ENCODE results near the gene CLOCK.

The CLOCK gene

DNA sequence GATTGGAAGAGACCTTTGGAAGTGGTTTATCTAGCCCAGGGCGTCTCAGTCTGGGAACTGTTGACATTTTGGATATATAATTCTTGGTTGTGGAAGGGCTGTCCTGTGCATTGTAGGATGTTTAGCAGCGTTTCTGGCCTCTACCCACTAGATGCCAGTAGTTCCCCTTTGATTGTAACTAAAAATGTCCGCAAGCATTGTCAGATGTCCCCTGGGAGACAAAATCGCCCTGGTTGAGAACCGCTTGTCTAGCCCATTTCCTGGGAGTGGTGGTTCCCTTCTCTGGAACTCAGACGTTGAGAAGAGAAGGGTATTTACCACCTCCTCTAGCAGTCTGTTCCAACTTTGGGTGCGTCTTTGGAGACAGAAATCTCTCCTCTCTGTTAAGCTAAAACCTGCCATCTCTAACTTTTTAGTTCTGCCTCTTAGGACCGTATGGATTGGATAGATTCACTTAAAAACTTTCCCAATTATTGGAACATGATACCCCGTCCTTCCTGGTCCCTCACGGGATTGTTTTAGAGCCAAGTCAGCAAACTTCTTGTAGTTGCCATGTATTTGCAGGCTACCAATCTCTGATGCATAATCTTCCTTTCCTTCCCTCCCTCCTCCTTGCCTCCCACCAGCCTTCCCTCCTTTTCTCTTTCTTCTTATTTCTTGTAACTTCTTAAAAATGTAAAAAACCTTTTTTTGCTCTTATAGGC, 137.1 kb downstream of the CLOCK start:
- DNase-seq: no peak

DNA sequence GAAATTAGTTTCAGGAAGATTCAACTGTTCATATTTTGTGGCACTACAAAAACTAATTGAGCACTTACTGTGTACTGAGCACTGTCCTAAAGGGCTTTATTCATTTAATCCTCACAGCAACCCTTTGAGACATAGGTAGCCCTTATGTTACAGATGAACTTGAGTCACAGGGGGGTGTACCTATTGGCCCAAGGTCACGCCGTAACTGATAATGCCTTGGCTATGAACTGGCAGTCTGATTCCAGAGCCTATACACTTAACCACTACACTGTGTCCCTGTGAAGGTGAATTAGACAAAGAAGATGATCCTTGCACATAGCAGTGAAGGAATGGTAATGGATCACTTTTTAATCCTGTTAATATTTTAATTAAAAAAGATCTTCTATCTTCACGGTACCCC, 138.9 kb downstream of the CLOCK start:
- DNase-seq: no peak

DNA sequence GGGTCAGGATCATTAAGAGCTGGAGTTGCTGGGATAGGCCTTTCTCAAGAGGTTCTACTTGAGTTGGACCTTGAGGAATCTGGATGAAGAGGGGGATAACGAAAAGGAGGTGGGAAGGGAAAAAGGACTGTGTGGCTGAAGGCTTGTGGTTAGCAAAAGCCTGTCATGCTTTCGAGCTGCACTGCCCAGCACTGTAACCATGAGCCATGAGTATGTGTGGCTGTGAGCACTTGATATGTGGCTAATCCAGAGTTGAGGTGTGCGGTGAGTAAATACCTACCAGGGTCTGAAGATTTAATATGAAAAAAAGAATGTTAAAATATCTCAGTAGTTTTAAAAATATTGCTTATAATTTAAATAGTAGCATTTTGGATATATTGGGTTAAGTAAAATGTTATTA, 139.6 kb downstream of the CLOCK start:
- DNase-seq: no peak

DNA sequence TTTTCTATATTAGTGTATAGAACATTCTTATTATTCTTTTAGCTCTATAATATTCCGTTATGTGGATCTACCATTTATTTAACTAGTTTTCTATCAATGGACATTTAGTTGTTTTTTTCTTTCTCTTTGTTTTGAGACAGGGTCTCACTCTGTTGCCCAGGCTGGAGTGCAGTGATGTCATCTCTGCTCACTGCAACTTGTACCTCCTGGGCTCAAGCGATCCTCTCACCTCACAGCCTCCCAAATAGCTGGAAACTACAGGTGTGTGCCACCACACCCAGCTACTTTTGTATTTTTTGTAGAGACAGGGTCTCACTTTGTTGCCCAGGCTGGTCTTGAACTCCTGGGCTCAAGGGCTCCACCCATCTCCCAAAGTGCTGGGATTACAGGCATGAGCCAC, 140.2 kb downstream of the CLOCK start:
- DNase-seq: no peak

GRCh38 chr4:55405073-55405472, 141.6 kb downstream of the CLOCK start:
- no peak for DNase-seq

DNA sequence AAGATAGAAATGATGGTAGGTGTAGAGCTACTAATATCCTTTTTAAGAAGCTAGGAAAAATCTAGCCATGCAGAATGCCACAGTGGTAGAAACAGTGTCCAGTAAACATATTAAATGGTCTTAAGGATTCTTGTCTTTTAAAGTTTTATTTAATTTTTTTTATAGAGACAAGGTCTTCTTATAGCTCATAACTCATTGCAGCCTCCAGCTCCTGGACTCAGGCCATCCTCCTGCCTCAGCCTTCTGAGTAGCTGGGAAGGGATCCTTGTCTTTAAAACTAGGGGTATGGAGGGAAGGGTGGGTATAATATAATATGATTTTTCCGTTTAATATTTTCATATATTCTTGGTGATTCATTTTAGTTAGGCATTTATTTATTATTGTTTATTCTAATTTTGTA, 147.1 kb downstream of the CLOCK start:
- no peak for DNase-seq

- DNase-seq: peak; percentile 30
These were observed 147.7 kb downstream of the CLOCK start for GRCh38 chr4:55398966-55399365.

GRCh38 chr4:55398461-55398860, 148.2 kb downstream of the CLOCK start:
- no peak for DNase-seq

- DNase-seq: peak; percentile 14
These were observed 149.0 kb downstream of the CLOCK start for GRCh38 chr4:55397520-55398321.

GRCh38 chr4:55397126-55397436, 149.6 kb downstream of the CLOCK start:
- peak; percentile 38 for DNase-seq

- peak; percentile 59 for DNase-seq
These were observed 150.2 kb downstream of the CLOCK start for GRCh38 chr4:55396308-55397125.

DNA sequence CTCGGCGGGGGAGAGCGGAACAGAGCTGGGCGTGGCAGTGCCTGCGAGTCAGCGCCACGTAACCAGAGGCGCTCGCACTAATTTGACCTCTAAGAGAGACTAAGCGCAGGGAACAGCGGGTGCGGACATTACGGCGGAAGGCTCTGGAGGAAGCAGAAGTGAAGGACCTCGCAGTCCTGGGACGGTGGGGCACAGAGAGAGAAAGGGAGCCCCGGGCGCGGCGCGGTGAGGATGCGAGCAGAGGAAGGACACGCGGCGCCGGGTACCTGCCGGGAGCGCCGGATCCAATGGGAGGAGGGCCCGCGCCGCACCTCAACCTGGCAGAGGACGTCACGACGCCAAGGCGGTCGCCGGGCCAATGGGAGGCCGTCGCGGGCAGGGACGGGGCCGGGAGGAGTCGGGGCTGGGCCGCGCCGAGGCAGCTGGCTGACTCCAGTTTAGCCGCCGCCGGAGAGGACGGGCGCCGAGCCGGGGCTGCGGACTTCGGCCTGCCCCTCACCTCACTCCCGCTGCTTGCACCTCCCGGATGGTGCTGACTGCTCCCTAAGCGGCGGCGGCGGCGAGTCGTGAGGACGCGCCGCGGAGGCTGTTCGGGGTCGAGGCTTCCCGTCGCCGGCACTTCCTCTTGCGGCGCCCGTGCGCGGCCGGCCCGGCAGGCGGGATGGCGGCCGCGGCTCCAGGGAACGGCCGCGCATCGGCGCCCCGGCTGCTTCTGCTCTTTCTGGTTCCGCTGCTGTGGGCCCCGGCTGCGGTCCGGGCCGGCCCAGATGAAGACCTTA, 151.0 kb downstream of the CLOCK start, which contains the start of gene TMEM165:
Gene TMEM165 (plus strand): TSS at position 429 of the 779 bp plus-strand sequence. CDS start 233 bp downstream, at position 662.
- peak; percentile 94 for DNase-seq

GRCh38 chr4:55395218-55395528, 151.5 kb downstream of the CLOCK start:
- no peak for DNase-seq

DNA sequence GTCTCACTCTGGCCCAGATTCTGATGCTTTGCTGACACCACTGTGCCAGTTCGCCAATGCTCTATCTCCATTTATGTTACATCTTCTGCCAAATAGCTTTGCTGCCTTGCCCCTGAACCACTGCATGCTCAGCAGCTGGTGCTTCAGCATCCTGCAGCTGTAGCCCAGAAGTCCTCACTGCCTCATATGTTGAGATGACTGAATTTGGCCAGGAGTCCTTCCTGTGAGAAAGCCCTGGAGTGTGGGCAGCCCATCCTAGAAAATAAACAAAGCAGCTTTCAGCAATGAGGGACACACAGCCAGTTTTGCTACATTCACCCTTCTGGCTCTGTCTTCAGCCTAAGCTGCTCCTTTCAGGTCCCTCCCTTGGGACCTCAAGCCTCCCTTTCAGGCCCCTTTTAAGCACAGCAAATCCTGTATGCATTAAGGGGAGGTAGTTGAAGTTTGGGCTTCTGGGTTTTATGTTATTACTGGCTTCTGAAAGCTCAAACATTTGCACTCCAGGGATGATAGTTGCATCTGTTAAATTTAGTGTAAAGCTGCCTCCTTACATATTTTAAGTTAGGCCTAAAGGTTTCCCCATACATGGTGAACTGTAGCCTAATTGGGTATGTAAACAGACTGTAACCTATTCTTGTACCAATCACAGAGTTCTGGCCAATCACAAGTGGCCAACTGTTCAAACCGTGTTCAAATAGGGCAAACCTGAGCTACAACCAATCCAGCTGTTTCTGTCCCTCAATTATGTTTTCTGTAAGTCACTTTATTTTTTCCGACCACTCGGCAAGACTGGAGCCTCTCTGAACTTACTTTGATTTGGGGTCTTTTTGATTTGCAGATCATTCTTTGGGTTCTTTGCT, 153.0 kb downstream of the CLOCK start:
- peak; percentile 60 for DNase-seq

DNA sequence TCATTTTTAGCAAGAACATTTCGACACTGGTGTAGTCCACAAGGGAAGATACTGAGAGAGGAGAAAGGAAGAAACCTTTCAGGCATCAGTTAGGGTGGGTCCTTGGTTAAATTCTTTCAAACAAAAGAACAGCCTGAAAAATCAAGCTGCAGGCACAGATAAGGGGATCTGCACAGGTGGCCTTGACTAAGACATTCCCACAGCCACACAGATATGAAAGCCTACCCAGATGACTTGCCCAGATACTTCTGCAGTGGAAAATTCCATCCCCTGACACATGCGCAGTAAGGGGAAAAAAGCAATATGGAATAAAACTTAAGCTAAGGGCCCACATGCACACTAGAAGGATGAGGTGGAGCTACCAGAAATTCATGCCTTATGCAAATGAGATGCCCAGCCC, 159.9 kb downstream of the CLOCK start:
- DNase-seq: no peak

DNA sequence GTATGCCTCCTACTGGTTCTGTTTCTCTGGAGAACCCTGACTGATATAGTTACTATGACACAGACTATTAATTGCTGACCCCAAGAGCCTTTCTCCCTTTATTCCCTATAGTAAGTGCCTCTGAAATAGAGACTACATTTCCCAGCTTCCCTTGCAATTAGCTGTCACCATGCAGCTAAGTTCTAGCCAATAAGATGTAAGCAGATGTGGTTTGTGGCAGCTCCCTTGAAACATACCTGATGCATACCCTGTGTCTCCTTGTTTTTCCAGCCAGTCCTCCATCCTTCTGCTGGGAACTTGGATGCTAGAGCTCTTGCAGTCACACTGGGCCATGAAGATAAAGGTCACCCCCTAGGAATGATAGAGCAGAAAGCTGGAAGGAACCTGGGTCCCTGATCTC, 160.6 kb downstream of the CLOCK start:
- peak; percentile 35 for DNase-seq

DNA sequence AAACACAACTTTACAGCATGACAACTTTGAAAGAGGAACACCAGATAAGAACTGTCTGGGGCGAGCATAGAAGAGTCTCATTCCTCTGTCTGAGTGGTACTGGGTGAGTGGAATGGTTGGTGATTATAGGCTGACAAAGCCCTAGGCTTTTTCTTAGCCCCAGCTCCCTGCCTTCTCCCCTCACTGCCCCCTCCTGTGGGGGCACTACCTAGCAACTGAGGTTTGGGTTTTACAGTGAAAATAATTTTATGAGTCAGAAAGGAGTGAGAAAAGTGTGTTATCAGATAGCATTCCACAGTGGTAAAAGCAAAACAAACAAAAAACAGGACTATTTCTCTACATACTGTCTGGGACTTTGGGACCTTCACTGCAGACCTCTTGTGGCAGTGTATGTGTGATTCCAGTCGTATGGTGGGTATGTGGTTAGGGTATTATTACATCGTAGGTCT, 161.5 kb downstream of the CLOCK start:
- no peak for DNase-seq

DNA sequence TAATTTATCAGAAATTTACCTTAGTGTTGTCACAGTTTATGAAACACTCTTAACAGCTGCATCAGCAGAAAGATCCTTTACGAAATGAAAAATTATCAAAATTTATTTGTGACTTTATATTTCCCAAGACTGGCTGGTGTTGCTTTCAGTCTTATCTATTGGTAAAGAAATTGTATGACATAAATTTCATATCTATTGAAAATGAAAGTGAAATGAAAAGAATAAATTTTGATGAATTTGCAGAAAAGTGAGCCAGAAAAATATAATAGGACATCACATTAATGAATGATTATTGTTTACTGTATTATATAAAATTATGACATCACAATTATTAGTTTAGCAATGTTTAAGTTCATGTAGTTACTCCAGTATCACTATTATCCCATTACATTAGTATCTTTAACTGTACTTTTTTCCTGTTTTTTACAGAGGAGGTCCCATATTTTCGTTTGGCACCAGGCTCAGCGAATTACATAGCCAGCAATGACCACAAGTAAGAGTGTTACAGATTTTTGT, 164.2 kb downstream of the CLOCK start:
- DNase-seq: no peak

GRCh38 chr4:55381502-55381901, 165.2 kb downstream of the CLOCK start:
- DNase-seq: no peak

- no peak for DNase-seq
These were observed 166.1 kb downstream of the CLOCK start for GRCh38 chr4:55380576-55380975.

DNA sequence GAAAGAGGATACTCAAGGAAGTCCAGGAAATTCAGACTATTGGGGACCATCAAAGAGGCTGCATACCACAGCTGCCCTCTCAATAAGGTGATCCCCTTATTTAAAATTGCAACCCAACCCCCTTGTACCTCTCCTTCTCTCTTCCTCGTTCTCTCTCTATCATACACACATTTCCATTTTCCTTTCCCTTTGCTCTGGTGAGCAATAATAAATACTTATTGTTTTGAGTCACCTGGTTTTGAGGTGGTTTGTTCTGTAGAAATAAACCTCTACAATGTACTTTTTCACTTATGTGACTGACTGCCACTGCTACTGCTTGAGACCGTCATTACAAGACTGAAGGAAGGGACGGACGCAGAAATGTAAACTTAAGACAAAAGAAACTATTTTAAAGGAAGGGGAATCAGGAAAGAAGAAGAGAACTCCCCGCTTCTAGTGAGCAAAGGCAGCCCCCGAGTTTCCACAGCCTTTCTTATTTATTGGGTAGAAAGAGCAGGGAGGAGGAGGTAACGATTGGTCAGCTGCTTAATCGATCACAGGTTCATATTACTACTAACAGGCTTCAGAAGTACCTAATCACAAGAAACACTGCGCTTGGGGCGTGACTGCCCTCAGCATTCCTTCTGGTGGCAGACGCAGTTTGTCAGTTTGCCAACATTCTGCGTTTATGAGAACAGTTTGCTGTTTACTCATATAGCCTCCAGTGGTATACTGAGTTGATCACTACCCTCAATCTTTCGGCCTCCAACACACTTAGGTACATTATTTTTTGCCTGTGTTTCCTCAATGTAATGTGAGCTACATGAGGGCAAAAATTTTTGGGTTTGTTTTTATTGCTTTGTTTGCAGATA, 167.9 kb downstream of the CLOCK start:
- no peak for DNase-seq

All from DMS53 (cell line).